ENCODE data around the gene DSCAML1.

GRCh38 chr11:117486059-117486458 lies 311.0 kb downstream of the DSCAML1 start:
- TF ChIP-seq CTCF (IDR thresholded peaks at IDR 0.05) (no peak), POLR2A (IDR thresholded peaks at IDR 0.05) (no peak)

Measured in upper lobe of left lung (tissue), 4 donors.